Right ventricle myocardium inferior (tissue), 1 donor: ENCODE data around the gene MAP6. TPM values are rescaled to one million over a fixed set of nuclear protein-coding genes. Genes with fewer than 3 reads are reported as not detected.
"Not testable (repeated sequence)": the region's sequence is repeated elsewhere in the genome, so short reads cannot be mapped to it uniquely, and the experiment has no call there.

Experiments used
- ATAC-seq: fragments of 200-7000 bp; cut with Tn5 transposase; one replicate; pipeline ENCODE4 v1.9.1; 2020; ENCODE audit warnings: mild to moderate bottlenecking, moderate library complexity
- DNase-seq: peaks from one replicate; pipeline ENCODE4 v3.0.0; 2021; ENCODE audit errors: missing footprints
- intact Hi-C: fragments of 100-400 bp; cut with DNase I; formaldehyde crosslinking; loops from one replicate; pipeline ENCODE4 v1.11.0; 2022
- long read RNA-seq: library from polyadenylated mRNA; unstranded; transcript quantifications from one replicate; pipeline ENCODE4 v2.0.0, GENCODE V29; 2021
- total RNA-seq: library from RNA; stranded (reverse); fragmentation: NEBNext Ultra II Directional; extraction: Animal tissue kit (Norgen Biotek cat#: 25700); gene quantifications from one replicate; pipeline ENCODE4 v1.2.1, GENCODE V29; 2021
- donor health status: DM: no; HTN: yes; CAD: no; lungs with severe emphysema.

Gene MAP6
- total RNA-seq: 5.2 TPM
- long read RNA-seq, full-length matches to known transcripts: 9 of 9 reads
- long read RNA-seq, partial matches to known transcripts: 0 of 9 reads
- long read RNA-seq, other reads (novel, unspliced or antisense): 0 of 9 reads

- ATAC-seq (peak; percentile 38), DNase-seq (no peak)
- intact Hi-C loops: loop anchor here (5.0 kb wide), 1 partner anchor 81 kb away; no protein-coding TSS in a partner anchor
Measured at GRCh38 chr11:75668451-75669297, at the start of gene MAP6. TSS of gene MAP6 (minus strand) at chr11:75669038. CDS start at chr11:75668369, 669 bp downstream.

GRCh38 chr11:75717608-75718418, 49.0 kb upstream of the MAP6 start, which contains the start of gene MOGAT2:
TSS of gene MOGAT2 (plus strand) at chr11:75717838. CDS start at chr11:75717889, 51 bp downstream.
- DNase-seq (peak; percentile 68), ATAC-seq (peak; percentile 61)
- intact Hi-C loops: no loop called here

- DNase-seq (no peak), ATAC-seq (no peak)
- intact Hi-C loops: no loop called here
Measured at GRCh38 chr11:75716659-75717058, 47.8 kb upstream of the MAP6 start.

GRCh38 chr11:75715688-75716087, 46.9 kb upstream of the MAP6 start:
- DNase-seq (no peak), ATAC-seq (no peak)
- intact Hi-C loops: no loop called here

GRCh38 chr11:75714211-75714610, 45.4 kb upstream of the MAP6 start:
- ATAC-seq (no peak), DNase-seq (no peak)
- intact Hi-C loops: no loop called here

GRCh38 chr11:75706260-75706729, 37.5 kb upstream of the MAP6 start:
- DNase-seq (peak; percentile 89), ATAC-seq (peak; percentile 91)
- intact Hi-C loops: loop anchor here (1.0 to 5.0 kb wide), 2 partner anchors 62 to 161 kb away; partner anchors contain the start of gene DGAT2

GRCh38 chr11:75705541-75705940, 36.7 kb upstream of the MAP6 start:
- intact Hi-C loops: loop anchor here (5.0 kb wide), 1 partner anchor 162 kb away; no protein-coding TSS in a partner anchor
- DNase-seq: no peak
- no peak for ATAC-seq

- intact Hi-C loops: no loop called here
- ATAC-seq (no peak), DNase-seq (no peak)
Measured at GRCh38 chr11:75703695-75704237, 34.9 kb upstream of the MAP6 start.

- intact Hi-C loops: no loop called here
- ATAC-seq (peak; percentile 78), DNase-seq (peak; percentile 53)
Measured at GRCh38 chr11:75700940-75701339, 32.1 kb upstream of the MAP6 start.

- ATAC-seq: no peak
- DNase-seq: no peak
- intact Hi-C loops: no loop called here
Measured at GRCh38 chr11:75697906-75698581, 29.2 kb upstream of the MAP6 start.

- intact Hi-C loops: no loop called here
- DNase-seq: no peak
- no peak for ATAC-seq
Measured at GRCh38 chr11:75691804-75692203, 23.0 kb upstream of the MAP6 start.

- intact Hi-C loops: no loop called here
- DNase-seq: no peak
- no peak for ATAC-seq
Measured at GRCh38 chr11:75689863-75690609, 21.2 kb upstream of the MAP6 start.

- DNase-seq, intact Hi-C loops, ATAC-seq: not testable (repeated sequence)
Measured at GRCh38 chr11:75683856-75684255, 15.0 kb upstream of the MAP6 start.

GRCh38 chr11:75679566-75679965, 10.7 kb upstream of the MAP6 start:
- DNase-seq: no peak
- ATAC-seq: no peak
- intact Hi-C loops: no loop called here

- DNase-seq (no peak), ATAC-seq (no peak)
- intact Hi-C loops: no loop called here
Measured at GRCh38 chr11:75678620-75679259, 9.9 kb upstream of the MAP6 start.

- ATAC-seq: no peak
- intact Hi-C loops: no loop called here
- DNase-seq: no peak
Measured at GRCh38 chr11:75677909-75678308, 9.1 kb upstream of the MAP6 start.

- ATAC-seq: no peak
- intact Hi-C loops: no loop called here
- no peak for DNase-seq
Measured at GRCh38 chr11:75677275-75677674, 8.4 kb upstream of the MAP6 start.
